ENCODE results near the gene ATP6V1B1.

ATP6V1B1 gene

GRCh38 chr2:70978341-70979179 lies 42.9 kb downstream of the ATP6V1B1 start, which contains the start of gene ANKRD53:
TSS of gene ANKRD53 (plus strand) at chr2:70978630. CDS start at chr2:70978646, 16 bp downstream.
- no peak for DNase-seq
- H3K4me3 ChIP-seq (ENCODE audit: low read depth, low read length) = peak within 1 kb of the TSS; percentile 61

GRCh38 chr2:70979180-70979488 lies 43.4 kb downstream of the ATP6V1B1 start:
- no peaks in the 10 kb centered on the region for H3K9me3 ChIP-seq (ENCODE audit: severe bottlenecking)
- H3K4me3 ChIP-seq (ENCODE audit: low read depth, low read length) = no peak overlapping the region
- no peak for DNase-seq
- no peak overlapping the region for H3K27ac ChIP-seq
- no peak for TF ChIP-seq CTCF (IDR thresholded peaks at IDR 0.05; ENCODE audit: low read depth, low read length)
- H3K27me3 ChIP-seq (ENCODE audit: insufficient read depth, low read depth, severe bottlenecking) = no peaks in the 10 kb centered on the region
- no peaks in the 10 kb centered on the region for H3K36me3 ChIP-seq

More at GRCh38 chr2:70978341-70979179, 42.9 kb downstream of the ATP6V1B1 start, which contains the start of gene ANKRD53:
- Histone ChIP-seq H3K27me3 (ENCODE audit: insufficient read depth, low read depth, severe bottlenecking) (no peaks in the 10 kb centered on the region), H3K36me3 (no peaks in the 10 kb centered on the region), H3K27ac (peak within 1 kb of the TSS; percentile 15), H3K9me3 (ENCODE audit: severe bottlenecking) (no peaks in the 10 kb centered on the region)
- no peak for TF ChIP-seq CTCF (IDR thresholded peaks at IDR 0.05; ENCODE audit: low read depth, low read length)

- Histone ChIP-seq H3K27ac (no peak overlapping the region), H3K4me3 (ENCODE audit: low read depth, low read length) (no peak overlapping the region), H3K9me3 (ENCODE audit: severe bottlenecking) (no peaks in the 10 kb centered on the region), H3K36me3 (no peaks in the 10 kb centered on the region), H3K27me3 (ENCODE audit: insufficient read depth, low read depth, severe bottlenecking) (no peaks in the 10 kb centered on the region)
- DNase-seq = no peak
- no peak for TF ChIP-seq CTCF (IDR thresholded peaks at IDR 0.05; ENCODE audit: low read depth, low read length)
These were observed 43.9 kb downstream of the ATP6V1B1 start for GRCh38 chr2:70979626-70980025.

GRCh38 chr2:70981421-70981820 lies 45.7 kb downstream of the ATP6V1B1 start:
- Histone ChIP-seq H3K27me3 (ENCODE audit: insufficient read depth, low read depth, severe bottlenecking) (no peaks in the 10 kb centered on the region), H3K4me3 (ENCODE audit: low read depth, low read length) (no peak overlapping the region), H3K9me3 (ENCODE audit: severe bottlenecking) (no peaks in the 10 kb centered on the region), H3K36me3 (peaks cover 12% of the 10 kb centered on the region), H3K27ac (no peak overlapping the region)
- no peak for TF ChIP-seq CTCF (IDR thresholded peaks at IDR 0.05; ENCODE audit: low read depth, low read length)
- DNase-seq = no peak

GRCh38 chr2:70981866-70982810 lies 46.4 kb downstream of the ATP6V1B1 start:
- TF ChIP-seq CTCF (IDR thresholded peaks at IDR 0.05; ENCODE audit: low read depth, low read length) = no peak

More at GRCh38 chr2:70981866-70982810, 46.4 kb downstream of the ATP6V1B1 start:
- H3K27ac ChIP-seq = no peak overlapping the region
- no peak overlapping the region for H3K4me3 ChIP-seq (ENCODE audit: low read depth, low read length)
- no peaks in the 10 kb centered on the region for H3K27me3 ChIP-seq (ENCODE audit: insufficient read depth, low read depth, severe bottlenecking)
- no peak for DNase-seq
- no peaks in the 10 kb centered on the region for H3K9me3 ChIP-seq (ENCODE audit: severe bottlenecking)
- H3K36me3 ChIP-seq = peaks cover 17% of the 10 kb centered on the region
